Measurements from ENCODE around the gene CD55.

DNA sequence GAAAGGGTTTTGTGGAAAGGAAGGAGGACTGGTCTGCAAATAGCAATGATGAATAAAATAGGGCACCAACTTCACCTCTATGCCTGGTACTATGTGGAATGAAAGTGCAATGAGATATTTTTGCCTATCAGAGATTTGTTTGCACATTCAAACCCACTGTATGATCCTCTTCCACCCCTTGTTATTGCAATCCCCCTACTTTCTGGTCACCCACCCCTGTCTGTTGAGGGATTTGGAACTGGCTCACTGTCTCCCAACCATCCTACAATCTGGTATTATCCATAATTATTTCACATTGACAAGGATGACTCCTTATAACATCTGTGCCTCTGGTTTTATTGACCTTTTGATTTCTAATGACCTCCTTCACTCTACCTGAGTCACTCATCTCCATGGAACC is 42.4 kb downstream of the CD55 start:
- TF ChIP-seq, protein P1, sequence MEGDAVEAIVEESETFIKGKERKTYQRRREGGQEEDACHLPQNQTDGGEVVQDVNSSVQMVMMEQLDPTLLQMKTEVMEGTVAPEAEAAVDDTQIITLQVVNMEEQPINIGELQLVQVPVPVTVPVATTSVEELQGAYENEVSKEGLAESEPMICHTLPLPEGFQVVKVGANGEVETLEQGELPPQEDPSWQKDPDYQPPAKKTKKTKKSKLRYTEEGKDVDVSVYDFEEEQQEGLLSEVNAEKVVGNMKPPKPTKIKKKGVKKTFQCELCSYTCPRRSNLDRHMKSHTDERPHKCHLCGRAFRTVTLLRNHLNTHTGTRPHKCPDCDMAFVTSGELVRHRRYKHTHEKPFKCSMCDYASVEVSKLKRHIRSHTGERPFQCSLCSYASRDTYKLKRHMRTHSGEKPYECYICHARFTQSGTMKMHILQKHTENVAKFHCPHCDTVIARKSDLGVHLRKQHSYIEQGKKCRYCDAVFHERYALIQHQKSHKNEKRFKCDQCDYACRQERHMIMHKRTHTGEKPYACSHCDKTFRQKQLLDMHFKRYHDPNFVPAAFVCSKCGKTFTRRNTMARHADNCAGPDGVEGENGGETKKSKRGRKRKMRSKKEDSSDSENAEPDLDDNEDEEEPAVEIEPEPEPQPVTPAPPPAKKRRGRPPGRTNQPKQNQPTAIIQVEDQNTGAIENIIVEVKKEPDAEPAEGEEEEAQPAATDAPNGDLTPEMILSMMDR (conservative IDR thresholded peaks at IDR 0.05 in 1 of 2, IDR thresholded peaks at IDR 0.05 in 1 of 2; ENCODE audit: extremely low read depth in 1 of 2, insufficient read depth in 1 of 2, low read depth in 1 of 2, low read length in 2 of 2) = no peak
- TF ChIP-seq EZH2 (IDR thresholded peaks at IDR 0.05; ENCODE audit: borderline replicate concordance, low read length) = no peak

All from mammary epithelial cell (primary cell).